GM19395 (cell line): Measurements from ENCODE around the gene TTLL9.
"Not testable (repeated sequence)": the region's sequence is repeated elsewhere in the genome, so short reads cannot be mapped to it uniquely, and the experiment has no call there.

Experiments used
- ATAC-seq: cut with Tn5 transposase; IDR thresholded peaks from one replicate; pipeline ENCODE4 v1.9.1; 2021; ENCODE audit warnings: mild to moderate bottlenecking, moderate library complexity; ENCODE audit not compliant: unreplicated experiment

The TTLL9 gene, protein sequence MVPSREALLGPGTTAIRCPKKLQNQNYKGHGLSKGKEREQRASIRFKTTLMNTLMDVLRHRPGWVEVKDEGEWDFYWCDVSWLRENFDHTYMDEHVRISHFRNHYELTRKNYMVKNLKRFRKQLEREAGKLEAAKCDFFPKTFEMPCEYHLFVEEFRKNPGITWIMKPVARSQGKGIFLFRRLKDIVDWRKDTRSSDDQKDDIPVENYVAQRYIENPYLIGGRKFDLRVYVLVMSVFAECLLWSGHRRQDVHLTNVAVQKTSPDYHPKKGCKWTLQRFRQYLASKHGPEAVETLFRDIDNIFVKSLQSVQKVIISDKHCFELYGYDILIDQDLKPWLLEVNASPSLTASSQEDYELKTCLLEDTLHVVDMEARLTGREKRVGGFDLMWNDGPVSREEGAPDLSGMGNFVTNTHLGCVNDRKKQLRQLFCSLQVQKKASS

DNA sequence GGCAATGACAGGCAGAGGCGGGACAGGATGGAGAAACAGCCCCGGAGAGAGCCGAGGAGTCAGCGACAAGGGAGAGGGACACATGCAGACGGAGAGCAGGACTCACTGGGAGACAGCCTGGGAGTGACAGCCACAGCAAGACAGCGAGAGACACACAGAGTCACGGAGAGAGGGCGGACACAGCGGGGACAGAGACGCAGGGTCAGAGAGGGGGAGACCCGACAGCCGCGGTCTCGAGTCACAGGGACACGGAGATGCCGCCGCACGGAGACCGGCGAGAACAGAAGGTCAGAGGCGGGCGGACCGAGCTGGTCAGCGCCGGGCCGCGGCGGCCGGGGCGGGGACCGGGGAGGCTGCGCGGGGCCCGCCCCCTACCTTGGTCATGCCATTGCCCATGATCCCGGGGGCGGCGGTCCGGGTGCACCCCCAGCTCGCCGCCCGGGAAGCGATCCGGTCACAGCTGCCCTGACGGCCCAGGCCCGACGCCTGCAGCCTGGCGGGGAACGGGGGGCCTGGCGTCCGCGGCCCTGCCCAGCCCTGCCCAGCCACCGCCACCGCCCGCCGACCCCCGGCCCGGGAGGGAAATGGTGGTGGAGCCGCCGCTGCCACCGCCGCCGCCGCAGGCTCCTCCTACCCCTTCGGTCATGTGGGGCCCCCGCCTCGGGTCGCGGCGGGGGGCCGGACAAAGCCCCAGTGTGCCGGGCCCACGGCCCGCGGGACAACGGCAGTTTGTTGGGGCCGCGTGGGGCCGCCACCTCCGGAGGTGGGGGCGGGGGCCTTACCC, at the start of gene TTLL9, which contains the start of gene DUSP15:
TSS of gene TTLL9 (plus strand) at position 693 of the 784 bp plus-strand sequence. CDS start 493 bp downstream, outside the sequence.
TSS of gene DUSP15 (minus strand) at position 586 of the 784 bp plus-strand sequence. CDS start at position 396, 190 bp downstream.
- no peak for ATAC-seq

DNA sequence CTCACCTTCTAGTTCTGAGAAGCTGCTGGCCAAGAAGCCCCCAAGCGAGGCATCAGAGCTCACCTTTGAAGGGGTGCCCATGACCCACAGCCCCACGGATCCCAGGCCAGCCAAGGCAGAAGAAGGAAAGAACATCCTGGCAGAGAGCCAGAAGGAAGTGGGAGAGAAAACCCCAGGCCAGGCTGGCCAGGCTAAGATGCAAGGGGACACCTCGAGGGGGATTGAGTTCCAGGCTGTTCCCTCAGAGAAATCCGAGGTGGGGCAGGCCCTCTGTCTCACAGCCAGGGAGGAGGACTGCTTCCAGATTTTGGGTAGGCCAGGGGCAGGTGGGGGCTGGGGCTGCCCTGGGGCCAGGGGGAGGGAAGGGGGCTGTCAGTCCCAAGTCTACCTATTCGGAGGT, 49.0 kb upstream of the TTLL9 start:
- ATAC-seq, result no peak

- no peak for ATAC-seq
Observed at GRCh38 chr20:31822421-31823330, 47.8 kb upstream of the TTLL9 start.

GRCh38 chr20:31823360-31824124, 46.9 kb upstream of the TTLL9 start:
- no peak for ATAC-seq

- ATAC-seq, result no peak
Observed at GRCh38 chr20:31824125-31824485, 46.3 kb upstream of the TTLL9 start.

GRCh38 chr20:31824554-31825313, 45.7 kb upstream of the TTLL9 start:
- ATAC-seq, result no peak

DNA sequence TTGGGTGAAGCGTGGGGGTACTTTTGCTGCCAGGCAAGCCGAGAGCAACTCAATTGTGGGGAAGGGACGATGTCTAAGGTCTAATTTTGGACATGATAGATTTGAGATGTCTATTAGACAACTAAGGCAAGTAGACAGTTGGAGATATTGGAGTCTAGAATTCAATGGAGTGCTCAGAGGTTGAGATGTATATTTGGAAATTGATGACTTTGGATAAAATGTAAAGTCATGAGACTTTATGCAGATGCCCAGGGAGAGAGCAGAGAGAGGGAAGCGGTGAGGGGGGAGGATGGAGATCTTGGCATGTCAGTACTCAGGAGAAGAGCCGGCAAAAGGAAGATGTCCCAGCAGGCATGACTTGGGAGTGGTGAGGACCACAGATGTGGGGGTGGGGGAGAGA, 44.4 kb upstream of the TTLL9 start:
- ATAC-seq, result no peak

- ATAC-seq, result no peak
Observed at GRCh38 chr20:31827059-31827458, 43.4 kb upstream of the TTLL9 start.

DNA sequence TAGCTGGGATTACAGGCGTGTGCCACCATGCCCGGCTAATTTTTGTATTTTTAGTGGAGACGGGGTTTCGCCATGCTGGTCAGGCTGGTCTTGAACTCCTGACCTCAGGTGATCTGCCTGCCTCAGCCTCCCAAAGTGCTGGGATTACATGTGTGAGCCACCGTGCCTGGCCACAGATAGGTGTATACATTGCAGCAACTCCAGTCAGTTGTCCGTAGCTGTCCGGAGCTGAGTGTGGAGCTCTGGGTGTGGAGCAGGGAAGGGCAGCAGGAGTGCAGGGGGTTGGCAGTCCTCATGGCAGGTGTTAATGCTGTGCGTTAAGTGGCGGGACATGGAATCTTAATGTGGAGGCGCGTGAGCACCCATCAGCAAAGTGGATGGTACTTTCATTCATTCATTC, 42.4 kb upstream of the TTLL9 start:
- not testable (repeated sequence) for ATAC-seq

DNA sequence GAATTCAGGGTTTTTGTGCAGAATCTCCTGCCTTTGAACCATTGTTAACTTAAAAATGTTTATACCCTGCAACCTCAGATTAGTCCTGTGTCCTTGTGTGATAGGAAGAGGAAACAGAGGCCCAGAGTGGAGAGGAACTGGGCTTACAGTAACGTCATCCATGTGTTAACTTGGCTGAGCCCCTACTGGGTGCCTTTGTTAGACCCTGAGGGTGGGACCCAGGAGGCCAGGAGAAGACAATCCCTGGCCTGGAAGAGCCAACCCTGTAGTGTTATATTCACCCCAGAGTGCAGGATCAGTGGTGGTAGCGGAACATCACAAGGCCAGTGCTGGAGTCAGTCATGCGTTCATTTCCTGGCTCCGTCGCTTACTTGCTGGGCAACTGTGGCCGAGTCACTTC, 40.7 kb upstream of the TTLL9 start:
- ATAC-seq, result no peak

- ATAC-seq, result no peak
Observed at GRCh38 chr20:31830406-31830981, 39.9 kb upstream of the TTLL9 start.

- ATAC-seq, result no peak
Observed at GRCh38 chr20:31831211-31831610, 39.2 kb upstream of the TTLL9 start.

DNA sequence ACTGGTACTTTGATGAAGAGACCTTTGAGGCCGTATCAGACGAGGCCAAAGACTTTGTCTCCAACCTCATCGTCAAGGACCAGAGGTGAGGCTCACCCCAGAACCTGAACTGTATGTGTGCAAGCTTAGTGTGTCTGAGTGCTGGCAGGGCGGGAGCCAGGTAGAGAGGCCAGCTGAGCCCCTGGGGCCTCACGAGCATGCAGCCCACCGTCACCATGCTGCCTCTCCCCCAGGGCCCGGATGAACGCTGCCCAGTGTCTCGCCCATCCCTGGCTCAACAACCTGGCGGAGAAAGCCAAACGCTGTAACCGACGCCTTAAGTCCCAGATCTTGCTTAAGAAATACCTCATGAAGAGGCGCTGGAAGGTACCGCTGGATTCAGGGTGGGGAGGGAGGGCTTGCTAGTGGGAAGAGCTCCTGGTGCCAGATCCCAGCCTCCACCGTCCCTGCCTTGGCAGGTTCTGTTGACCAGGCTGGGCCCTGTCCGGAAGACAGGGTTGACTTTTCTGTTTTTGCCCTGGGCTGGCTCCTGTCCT, 38.6 kb upstream of the TTLL9 start:
- no peak for ATAC-seq

DNA sequence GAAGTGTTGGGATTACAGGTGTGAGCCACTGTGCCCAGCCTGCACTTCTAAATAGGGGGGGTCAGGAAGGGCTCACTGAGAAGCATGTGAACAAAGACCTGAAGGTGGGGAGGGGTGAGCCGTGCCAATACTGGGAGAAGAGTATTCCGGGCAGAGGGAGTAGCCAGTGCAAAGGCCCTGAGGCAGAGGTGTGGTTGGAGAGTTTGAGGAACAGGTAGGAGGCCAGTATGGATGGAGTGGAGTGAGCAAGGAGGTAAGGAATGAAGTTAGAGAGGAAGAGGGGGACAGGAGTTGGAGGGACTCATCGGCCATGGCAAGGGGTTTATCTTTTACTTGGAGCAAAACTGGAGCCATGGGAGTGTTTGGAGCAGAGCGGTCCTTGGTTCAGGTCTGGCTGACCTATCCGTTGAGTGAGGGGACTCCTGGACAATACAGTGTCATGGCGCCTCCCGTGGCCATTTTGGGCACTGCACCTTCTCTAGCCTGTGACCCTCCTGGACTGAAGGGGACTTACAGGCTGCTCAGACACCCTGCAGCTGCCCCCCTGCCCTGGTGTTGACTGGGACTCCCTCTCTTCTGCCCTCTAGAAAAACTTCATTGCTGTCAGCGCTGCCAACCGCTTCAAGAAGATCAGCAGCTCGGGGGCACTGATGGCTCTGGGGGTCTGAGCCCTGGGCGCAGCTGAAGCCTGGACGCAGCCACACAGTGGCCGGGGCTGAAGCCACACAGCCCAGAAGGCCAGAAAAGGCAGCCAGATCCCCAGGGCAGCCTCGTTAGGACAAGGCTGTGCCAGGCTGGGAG, 37.1 kb upstream of the TTLL9 start:
- ATAC-seq, result no peak

DNA sequence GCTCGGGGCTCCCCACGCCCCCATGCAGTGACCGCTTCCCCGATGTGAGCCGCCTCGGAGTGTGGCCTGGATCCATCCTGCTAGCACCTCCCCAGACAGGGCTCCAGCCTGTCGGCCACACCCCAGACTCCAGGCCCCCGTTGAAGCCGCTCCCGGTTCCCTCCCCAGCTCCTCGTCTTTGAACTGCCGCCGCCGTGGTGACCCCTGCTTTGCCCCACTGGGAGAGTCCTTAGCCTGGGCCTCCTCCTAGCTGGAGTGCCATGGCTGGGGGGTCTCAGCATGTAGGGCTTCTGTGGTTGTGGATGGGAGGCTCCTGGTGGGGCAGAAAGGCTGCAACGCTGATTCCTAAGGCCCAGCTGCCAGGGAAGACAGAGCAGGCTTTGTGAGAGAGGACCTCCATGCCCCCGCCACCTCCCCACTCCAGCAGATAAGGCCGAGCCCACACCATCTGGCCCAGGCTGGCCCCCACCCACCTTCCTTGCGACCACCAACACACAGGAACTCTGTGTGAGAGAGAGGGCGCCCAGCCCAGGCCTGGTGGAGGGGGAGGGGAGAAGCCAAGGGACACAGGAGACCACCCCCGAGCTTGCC, 36.4 kb upstream of the TTLL9 start:
- ATAC-seq, result no peak

DNA sequence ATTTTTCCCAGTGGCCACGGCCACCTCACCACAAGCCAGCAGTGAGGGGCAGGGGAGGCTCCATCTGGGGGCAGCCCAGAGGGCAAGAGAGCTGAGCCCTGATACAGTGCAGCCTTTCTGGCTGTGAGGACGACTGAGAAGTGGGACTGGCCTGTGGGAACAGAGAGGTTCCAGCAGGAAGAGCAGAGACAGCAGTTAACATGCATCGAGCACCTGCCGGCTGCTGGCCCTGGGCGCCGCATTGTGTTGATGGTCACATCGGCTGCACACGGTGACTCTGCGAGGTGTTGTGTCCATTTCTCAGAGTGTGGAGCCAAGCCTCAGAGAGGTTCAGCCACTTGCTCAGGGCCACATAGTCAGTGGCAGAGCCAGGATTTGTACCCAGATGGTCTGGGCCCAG, 34.9 kb upstream of the TTLL9 start:
- peak; percentile 24 for ATAC-seq

DNA sequence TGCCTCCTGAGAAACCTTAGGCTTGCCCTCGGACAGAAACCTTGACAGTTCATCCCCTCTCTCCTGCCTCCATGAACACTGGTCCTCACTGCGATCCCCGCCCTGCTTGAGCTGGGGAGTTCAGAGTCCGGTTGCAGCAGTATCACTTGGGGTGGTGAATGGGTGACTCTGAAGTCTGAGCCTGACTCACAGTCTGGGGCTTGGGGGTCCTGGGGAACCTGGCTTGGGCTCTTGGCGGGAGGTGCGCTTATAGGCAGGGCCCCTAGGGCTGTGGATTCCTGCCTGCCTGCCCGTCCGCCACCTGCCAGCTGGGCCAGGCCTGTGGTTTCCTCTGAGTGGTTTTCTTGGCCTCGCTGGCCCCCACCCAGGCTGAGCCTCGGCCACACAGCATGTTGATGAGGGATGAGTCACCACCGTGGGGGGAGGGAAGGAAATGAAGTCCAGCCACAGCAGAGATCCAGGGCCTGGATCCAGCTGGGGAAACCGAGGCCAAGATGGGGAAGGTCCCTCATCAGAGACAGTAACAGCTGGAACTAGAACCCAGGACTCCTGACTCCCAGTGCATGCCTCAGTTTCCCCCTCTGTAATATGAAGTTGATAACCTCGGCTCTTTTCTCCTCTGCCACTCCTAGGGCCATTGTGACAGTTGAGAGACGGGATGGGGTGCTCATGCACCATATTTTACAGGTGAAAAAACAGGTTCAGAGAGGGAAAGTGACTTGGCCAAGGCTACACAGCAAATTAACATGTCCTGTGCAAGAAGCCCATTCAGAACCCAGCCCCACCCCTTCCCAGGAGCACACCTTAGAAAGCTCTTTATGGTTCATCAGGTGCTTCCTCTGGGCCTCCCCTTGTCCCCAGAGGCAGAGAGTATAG, 34.2 kb upstream of the TTLL9 start:
- ATAC-seq, result peak; percentile 73
